MM.1S (cell line): ENCODE results near the gene KRAS.
A peak's percentile ranks its signal among the peaks of the same experiment; 100 is the strongest.

Experiments used
- DNase-seq: peaks from one replicate; pipeline ENCODE4 v3.0.0-alpha.2; 2015
- H2AFZ ChIP-seq: fragments of 300-600 bp; sonication (generic); 2 replicates; pipeline ENCODE4 v1.6.0; 2016; ENCODE audit warnings: antibody characterized with exemption, low read length
- H3F3A ChIP-seq: fragments of 300-600 bp; sonication (generic); 2 replicates; pipeline ENCODE4 v1.6.1; 2016; ENCODE audit warnings: mild to moderate bottlenecking, antibody characterized with exemption, low read length, moderate library complexity, mixed read lengths; ENCODE audit not compliant: insufficient read depth
- H3K27ac ChIP-seq: fragments of 300-600 bp; sonication (generic); 2 replicates; pipeline ENCODE4 v1.5.1; 2016; ENCODE audit warnings: mild to moderate bottlenecking, low read length
- H3K27me3 ChIP-seq: fragments of 300-600 bp; sonication (generic); replicated peaks from 2 replicates; pipeline ENCODE4 v1.6.0; 2016; ENCODE audit warnings: low read length; ENCODE audit not compliant: insufficient read depth
- H3K36me3 ChIP-seq: fragments of 300-600 bp; sonication (generic); replicated peaks from 2 replicates; pipeline ENCODE4 v1.6.1; 2016; ENCODE audit warnings: mild to moderate bottlenecking, low read length, mixed read lengths; ENCODE audit not compliant: insufficient read depth
- H3K4me1 ChIP-seq: fragments of 300-600 bp; sonication (generic); 2 replicates; pipeline ENCODE4 v1.6.1; 2016; ENCODE audit warnings: low read length, mixed read lengths
- H3K4me2 ChIP-seq: fragments of 300-600 bp; sonication (generic); 2 replicates; pipeline ENCODE4 v1.6.0; 2016; ENCODE audit warnings: low read depth, low read length
- H3K4me3 ChIP-seq: fragments of 300-600 bp; sonication (generic); 2 replicates; pipeline ENCODE4 v1.5.1; 2016; ENCODE audit warnings: low read length, mixed read lengths
- H3K79me2 ChIP-seq: fragments of 300-600 bp; sonication (generic); 2 replicates; pipeline ENCODE4 v1.6.1; 2016; ENCODE audit warnings: mixed run types, low read length, mixed read lengths
- H3K9ac ChIP-seq: fragments of 300-600 bp; sonication (generic); 2 replicates; pipeline ENCODE4 v1.6.1; 2016; ENCODE audit warnings: low read length, mixed read lengths
- H3K9me2 ChIP-seq: fragments of 300-600 bp; sonication (generic); replicated peaks from 2 replicates; pipeline ENCODE4 v1.6.1; 2016; ENCODE audit warnings: mild to moderate bottlenecking, low read length, mixed read lengths; ENCODE audit not compliant: insufficient read depth
- H3K9me3 ChIP-seq: fragments of 300-600 bp; sonication (generic); replicated peaks from 2 replicates; pipeline ENCODE4 v1.6.1; 2016; ENCODE audit warnings: mild to moderate bottlenecking, low read length, mixed read lengths; ENCODE audit not compliant: insufficient read depth
- H4K20me1 ChIP-seq: fragments of 300-600 bp; sonication (generic); 2 replicates; pipeline ENCODE4 v1.6.1; 2016; ENCODE audit warnings: mild to moderate bottlenecking, low read length, moderate library complexity, mixed read lengths; ENCODE audit not compliant: insufficient read depth
- EZH2 ChIP-seq: fragments of 300-600 bp; sonication (generic); optimal IDR thresholded peaks from 2 replicates; pipeline ENCODE3; 2017; ENCODE audit warnings: low read depth, mild to moderate bottlenecking, antibody characterized with exemption, low read length, mixed read lengths
- EZH2phosphoT487 ChIP-seq: fragments of 300-600 bp; sonication (generic); IDR thresholded peaks from 2 replicates; pipeline ENCODE4 v1.6.1; 2018; ENCODE audit warnings: antibody characterized with exemption, low read length
- TF ChIP-seq, protein P1 (sequence below): fragments of 300-600 bp; sonication (generic); IDR thresholded peaks from 2 replicates; pipeline ENCODE4 v1.5.1; 2016; ENCODE audit warnings: antibody characterized with exemption, low read length, mixed read lengths

The KRAS gene

DNA sequence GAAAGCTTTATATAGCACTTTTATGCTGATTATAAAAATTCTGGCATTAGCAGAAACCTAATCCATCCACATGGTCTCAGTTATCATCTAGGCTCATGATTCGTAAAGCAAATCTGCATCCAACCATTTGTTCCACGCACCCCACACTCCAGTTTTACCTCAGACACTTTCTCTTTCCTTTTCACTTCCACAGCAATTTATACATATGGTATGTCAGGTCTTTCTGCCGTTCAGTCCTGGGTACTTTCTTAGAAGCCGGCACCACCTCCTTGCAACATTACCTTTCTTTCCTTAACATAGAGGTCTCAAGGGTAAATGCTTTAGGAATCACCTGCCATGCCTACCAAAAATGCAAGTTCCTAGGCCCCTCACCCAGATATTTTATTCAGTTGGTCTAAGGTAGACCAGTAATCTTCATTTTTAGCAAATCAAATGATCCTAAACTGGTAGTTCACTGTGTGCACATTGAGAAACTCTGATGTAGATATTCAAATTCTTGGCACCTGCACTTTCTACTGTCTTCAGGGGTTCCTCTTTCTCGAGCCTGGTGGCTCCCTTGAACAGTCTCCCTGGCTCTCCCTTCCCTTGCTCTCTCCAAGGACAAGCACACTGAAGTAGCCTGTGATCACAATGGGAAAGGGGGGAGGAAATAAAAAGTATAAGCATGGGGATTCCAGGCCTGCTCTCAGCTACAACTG lies 2.8 kb upstream of the KRAS start:
- Histone ChIP-seq H3K9me3 (no peaks in the 10 kb centered on the region), H3K9ac (no peak overlapping the region), H2AFZ (no peak overlapping the region), H3K79me2 (peaks cover 17% of the 10 kb centered on the region), H4K20me1 (no peaks in the 10 kb centered on the region), H3K4me3 (no peak overlapping the region), H3F3A (peaks cover 14% of the 10 kb centered on the region), H3K27ac (no peak overlapping the region), H3K4me2 (no peak overlapping the region), H3K36me3 (no peaks in the 10 kb centered on the region), H3K9me2 (no peaks in the 10 kb centered on the region), H3K4me1 (peaks cover 8% of the 10 kb centered on the region), H3K27me3 (no peaks in the 10 kb centered on the region)
- no peak for TF ChIP-seq EZH2phosphoT487
- TF ChIP-seq, protein P1, sequence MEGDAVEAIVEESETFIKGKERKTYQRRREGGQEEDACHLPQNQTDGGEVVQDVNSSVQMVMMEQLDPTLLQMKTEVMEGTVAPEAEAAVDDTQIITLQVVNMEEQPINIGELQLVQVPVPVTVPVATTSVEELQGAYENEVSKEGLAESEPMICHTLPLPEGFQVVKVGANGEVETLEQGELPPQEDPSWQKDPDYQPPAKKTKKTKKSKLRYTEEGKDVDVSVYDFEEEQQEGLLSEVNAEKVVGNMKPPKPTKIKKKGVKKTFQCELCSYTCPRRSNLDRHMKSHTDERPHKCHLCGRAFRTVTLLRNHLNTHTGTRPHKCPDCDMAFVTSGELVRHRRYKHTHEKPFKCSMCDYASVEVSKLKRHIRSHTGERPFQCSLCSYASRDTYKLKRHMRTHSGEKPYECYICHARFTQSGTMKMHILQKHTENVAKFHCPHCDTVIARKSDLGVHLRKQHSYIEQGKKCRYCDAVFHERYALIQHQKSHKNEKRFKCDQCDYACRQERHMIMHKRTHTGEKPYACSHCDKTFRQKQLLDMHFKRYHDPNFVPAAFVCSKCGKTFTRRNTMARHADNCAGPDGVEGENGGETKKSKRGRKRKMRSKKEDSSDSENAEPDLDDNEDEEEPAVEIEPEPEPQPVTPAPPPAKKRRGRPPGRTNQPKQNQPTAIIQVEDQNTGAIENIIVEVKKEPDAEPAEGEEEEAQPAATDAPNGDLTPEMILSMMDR = no peak
- no peak for TF ChIP-seq EZH2
- DNase-seq = no peak

DNA sequence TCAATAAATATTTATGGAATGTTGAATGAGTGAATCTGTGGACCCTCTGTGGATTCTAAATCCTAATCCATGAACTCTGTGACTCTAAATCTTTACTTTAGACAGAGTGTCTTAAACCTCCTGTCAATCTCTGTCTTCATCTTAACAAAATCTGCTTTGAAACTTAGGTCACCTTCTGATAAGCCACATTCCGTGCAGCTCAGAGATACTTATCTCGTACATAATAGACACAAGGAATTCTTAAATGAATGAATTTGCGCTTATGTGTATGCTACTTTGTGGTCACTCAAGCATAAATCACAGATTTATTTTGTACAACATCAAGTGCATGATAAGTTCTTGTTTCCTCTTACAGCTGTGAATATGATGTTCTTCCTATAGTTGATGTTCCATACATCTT lies 2.2 kb upstream of the KRAS start:
- H3K9ac ChIP-seq = no peak overlapping the region

DNA sequence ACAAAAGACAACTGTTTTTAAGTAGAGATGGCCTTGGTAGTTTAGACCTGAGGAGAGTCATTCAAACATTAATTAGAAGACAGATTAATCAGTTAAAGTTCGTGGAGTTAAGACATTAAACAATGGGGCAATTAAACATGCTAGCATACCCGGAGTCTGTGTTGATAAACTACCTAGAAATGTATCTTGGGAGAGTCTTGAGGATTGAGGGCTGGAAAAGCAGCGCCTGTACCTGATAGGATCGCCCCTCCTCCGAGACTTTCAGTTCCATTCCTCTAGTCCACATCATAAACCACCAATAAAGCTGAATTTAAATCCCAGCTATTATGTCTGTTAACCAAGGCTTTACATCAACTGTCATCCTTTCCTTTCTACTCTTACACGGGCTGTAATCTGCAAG lies 1.0 kb upstream of the KRAS start:
- peak overlapping the region; percentile 71 for H3K9ac ChIP-seq
- H3K4me1 ChIP-seq = peaks cover 8% of the 10 kb centered on the region
- TF ChIP-seq, protein P1 = no peak
- no peak for TF ChIP-seq EZH2
- TF ChIP-seq EZH2phosphoT487 = no peak
- H3K79me2 ChIP-seq = peaks cover 34% of the 10 kb centered on the region
- no peaks in the 10 kb centered on the region for H3K27me3 ChIP-seq
- H3K9me2 ChIP-seq = no peaks in the 10 kb centered on the region
- H3K36me3 ChIP-seq = no peaks in the 10 kb centered on the region
- H3K4me3 ChIP-seq = peak overlapping the region; percentile 76
- peak overlapping the region; percentile 76 for H3K27ac ChIP-seq
- H3F3A ChIP-seq = peaks cover 14% of the 10 kb centered on the region
- DNase-seq = no peak
- H4K20me1 ChIP-seq = 0 out of 2 replicates have a peak, but pooled peaks cover 5% of the 10 kb centered on the region
- H3K9me3 ChIP-seq = no peaks in the 10 kb centered on the region
- peak overlapping the region; percentile 71 for H3K4me2 ChIP-seq
- peak overlapping the region; percentile 54 for H2AFZ ChIP-seq

More for the DNA sequence above, 2.2 kb upstream of the KRAS start:
- DNase-seq = no peak
- Histone ChIP-seq H3K27ac (no peak overlapping the region), H3F3A (peaks cover 14% of the 10 kb centered on the region), H2AFZ (no peak overlapping the region), H3K79me2 (peaks cover 23% of the 10 kb centered on the region), H3K4me2 (no peak overlapping the region), H3K4me1 (peaks cover 8% of the 10 kb centered on the region), H4K20me1 (no peaks in the 10 kb centered on the region), H3K4me3 (no peak overlapping the region), H3K27me3 (no peaks in the 10 kb centered on the region), H3K9me3 (no peaks in the 10 kb centered on the region), H3K36me3 (no peaks in the 10 kb centered on the region), H3K9me2 (no peaks in the 10 kb centered on the region)
- no peak for TF ChIP-seq EZH2phosphoT487
- TF ChIP-seq, protein P1 = no peak
- no peak for TF ChIP-seq EZH2
